Spleen (tissue), 11 donors: ENCODE results near the gene ECEL1. TPM values are rescaled to one million over a fixed set of nuclear protein-coding genes. Genes with fewer than 3 reads are reported as not detected.
"Not testable (repeated sequence)": the region's sequence is repeated elsewhere in the genome, so short reads cannot be mapped to it uniquely, and the experiment has no call there.

Experiments
- DNase-seq: peaks from one replicate; pipeline ENCODE4 v3.0.0-alpha.2; 2020
- H3K27ac ChIP-seq, 8 donors: fragments of 200-600 bp; sonication (generic) in 7 of 8; 1 replicate in 4 of 8; 2 replicates in 4 of 8; pipeline versions ENCODE4 v1.5.0 to v1.8.0; 2016 to 2021; ENCODE audit warnings: inconsistent platforms in 4 of 8, mild to moderate bottlenecking in 4 of 8, moderate library complexity in 1 of 8
- H3K27me3 ChIP-seq, 7 donors: fragments of 200-600 bp; sonication (generic) in 6 of 7; replicated peaks in 1 of 7; 1 replicate in 4 of 7; 2 replicates in 3 of 7; pipeline versions ENCODE4 v1.5.0 to v1.8.0; 2016 to 2021; ENCODE audit warnings: inconsistent platforms in 3 of 7, mild to moderate bottlenecking in 1 of 7
- H3K36me3 ChIP-seq, 6 donors: fragments of 200-600 bp; sonication (generic) in 5 of 6; 1 replicate in 4 of 6; 2 replicates in 2 of 6; pipeline versions ENCODE4 v1.5.0 to v1.8.0; 2016 to 2021; ENCODE audit warnings: inconsistent platforms in 2 of 6
- H3K4me1 ChIP-seq, 6 donors: fragments of 200-600 bp; sonication (generic) in 5 of 6; 1 replicate in 3 of 6; 2 replicates in 3 of 6; pipeline versions ENCODE4 v1.5.0 to v1.8.0; 2016 to 2021; ENCODE audit warnings: inconsistent platforms in 3 of 6
- H3K4me3 ChIP-seq, 8 donors: fragments of 200-600 bp; sonication (generic) in 7 of 8; 1 replicate in 4 of 8; 2 replicates in 4 of 8; pipeline versions ENCODE4 v1.5.0 to v1.8.0; 2016 to 2021; ENCODE audit warnings: inconsistent platforms in 4 of 8, mild to moderate bottlenecking in 4 of 8, moderate library complexity in 2 of 8
- H3K9me3 ChIP-seq, 8 donors: fragments of 200-600 bp; sonication (generic) in 7 of 8; 1 replicate in 4 of 8; 2 replicates in 4 of 8; pipeline versions ENCODE4 v1.5.0 to v1.8.0; 2016 to 2021; ENCODE audit warnings: inconsistent platforms in 4 of 8
- CTCF ChIP-seq, 11 experiments: fragments of 200-600 bp in 7 of 11; fragments of 450-650 bp in 4 of 11; sonication (generic) in 4 of 11; IDR thresholded peaks in 8 of 11; conservative IDR thresholded peaks in 3 of 11; 1 replicate in 7 of 11; 2 replicates in 4 of 11; pipeline versions ENCODE4 v1.4.0 to v1.8.0; 2016 to 2021; ENCODE audit warnings: antibody characterized with exemption in 11 of 11, inconsistent platforms in 4 of 11, mild to moderate bottlenecking in 1 of 11
- POLR2A ChIP-seq, 3 donors: fragments of 450-650 bp; IDR thresholded peaks; one replicate each; pipeline ENCODE4 v1.5.1; 2017; ENCODE audit warnings: antibody characterized with exemption in 3 of 3, mild to moderate bottlenecking in 1 of 3
- POLR2AphosphoS5 ChIP-seq, 3 donors: sonication (generic); formaldehyde crosslinking; IDR thresholded peaks; one replicate each; pipeline ENCODE4 v1.5.1; 2017; ENCODE audit warnings: antibody characterized with exemption in 3 of 3
- WGBS, 5 donors: extraction: QIAGEN DNeasy Blood & Tissue Kit in 3 of 5; methylation state at CpG; one replicate each; pipeline versions ENCODE4 v1.1.5 to v1.1.7; 2013 to 2018; 5-methylcytosine and 5-hydroxymethylcytosine counted together
- intact Hi-C: fragments of 100-400 bp; cut with DNase I; formaldehyde crosslinking; loops from one replicate; pipeline ENCODE4 v1.15.0; 2023; ENCODE audit warnings: low total_unique reads
- polyA plus RNA-seq, 3 donors: library from polyadenylated mRNA; stranded (reverse); fragments of 200-250 nt; gene quantifications; one replicate each; pipeline ENCODE4 v1.2.1, GENCODE V29; 2013
- total RNA-seq, 7 donors: library from RNA; depleted of rRNA in 3 of 7; stranded (reverse); fragments of >200 nt in 3 of 7; fragmentation: NEBNext Ultra II Directional in 4 of 7; extraction: Animal tissue kit (Norgen Biotek cat#: 25700) in 4 of 7; gene quantifications; one replicate each; pipeline versions ENCODE4 v1.1.0 to v1.2.1, GENCODE V29; 2016 to 2021
- donor health status: healthy with polysubstance abuse.
- donor health status: DM: no; HTN: no; CAD: no; lungs with moderate emphysema.
- donor health status: DM: no; HTN: no; CAD: no.
- donor health status: Bipolar disorder and iron deficiency.
- donor health status: healthy.
- donor health status: DM: no; HTN: no; CAD: no.
- donor health status: DM: yes; HTN: yes; CAD: no.

The ECEL1 gene
- total and polyA plus RNA-seq, 10 donors = 0.10 to 23.1 (median 0.32) TPM; not detected in 2

GRCh38 chr2:232456296-232457120 lies 31.1 kb downstream of the ECEL1 start:
- TF ChIP-seq CTCF (IDR thresholded peaks at IDR 0.05 in 8 of 11, conservative IDR thresholded peaks at IDR 0.05 in 3 of 11) = no peak
- TF ChIP-seq POLR2A (IDR thresholded peaks at IDR 0.05) = no peak
- TF ChIP-seq POLR2AphosphoS5 (IDR thresholded peaks at IDR 0.05) = no peak
- DNase-seq = peak; percentile 64
- no peak overlapping the region for H3K27ac ChIP-seq
- H3K36me3 ChIP-seq = no peaks in the 10 kb centered on the region
- H3K27me3 ChIP-seq = peaks cover 0 to 46% (median 14%) of the 10 kb centered on the region in 7 donors
- no peak overlapping the region for H3K4me3 ChIP-seq
- intact Hi-C loops = loop anchor here (10.0 kb wide), 1 partner anchor 68 kb away; the partner anchor contains the start of genes CHRND and PRSS56
- 90 to 93% (median 91%) methylated on average over 19 to 27 of the region's 27 CpGs for WGBS, 5 donors
- no peaks in the 10 kb centered on the region for H3K4me1 ChIP-seq
- H3K9me3 ChIP-seq = no peaks in the 10 kb centered on the region

- H3K4me1 ChIP-seq = no peaks in the 10 kb centered on the region
- 80 to 87% (median 83%) methylated on average over 11 to 14 of the region's 14 CpGs for WGBS, 5 donors
- peaks cover 0 to 46% (median 14%) of the 10 kb centered on the region in 7 donors for H3K27me3 ChIP-seq
- TF ChIP-seq CTCF (IDR thresholded peaks at IDR 0.05 in 8 of 11, conservative IDR thresholded peaks at IDR 0.05 in 3 of 11) (no peak), POLR2A (IDR thresholded peaks at IDR 0.05) (no peak), POLR2AphosphoS5 (IDR thresholded peaks at IDR 0.05) (no peak)
- no peak within 1 kb of the TSS for H3K4me3 ChIP-seq
- intact Hi-C loops = loop anchor here (10.0 kb wide), 1 partner anchor 69 kb away; the partner anchor contains the start of genes CHRND and PRSS56
- peak; percentile 65 for DNase-seq
- no peak within 1 kb of the TSS for H3K27ac ChIP-seq
- no peaks in the 10 kb centered on the region for H3K36me3 ChIP-seq
- no peaks in the 10 kb centered on the region for H3K9me3 ChIP-seq
Observed at GRCh38 chr2:232455426-232456255, 32.0 kb downstream of the ECEL1 start, which contains the start of gene ALPI. Gene ALPI, plus strand, starts transcription at chr2:232456153. Its CDS starts 47 bp downstream, at chr2:232456200.

- H3K27ac ChIP-seq = no peak overlapping the region
- peaks cover 0 to 42% (median 14%) of the 10 kb centered on the region in 7 donors for H3K27me3 ChIP-seq
- TF ChIP-seq POLR2AphosphoS5 (IDR thresholded peaks at IDR 0.05) (no peak), POLR2A (IDR thresholded peaks at IDR 0.05) (no peak), CTCF (IDR thresholded peaks at IDR 0.05 in 8 of 11, conservative IDR thresholded peaks at IDR 0.05 in 3 of 11) (no peak)
- H3K9me3 ChIP-seq = no peaks in the 10 kb centered on the region
- WGBS, 5 donors = 80 to 92% (median 81%) methylated on average over 9 of the region's 9 CpGs
- no peaks in the 10 kb centered on the region for H3K4me1 ChIP-seq
- H3K36me3 ChIP-seq = no peaks in the 10 kb centered on the region
- intact Hi-C loops = loop anchor here (10.0 kb wide), 1 partner anchor 70 kb away; the partner anchor contains the start of genes CHRND and PRSS56
- peak; percentile 39 for DNase-seq
- no peak overlapping the region for H3K4me3 ChIP-seq
Observed at GRCh38 chr2:232454630-232455029, 33.0 kb downstream of the ECEL1 start.

- DNase-seq = peak; percentile 39
- H3K4me1 ChIP-seq = peaks cover 0 to 12% (median 0%) of the 10 kb centered on the region in 6 donors
- WGBS, 5 donors = 79 to 93% (median 86%) methylated on average over 3 of the region's 3 CpGs
Observed at GRCh38 chr2:232451645-232452044, 36.0 kb downstream of the ECEL1 start.

More at GRCh38 chr2:232451645-232452044, 36.0 kb downstream of the ECEL1 start:
- H3K4me3 ChIP-seq, H3K9me3 ChIP-seq, H3K27ac ChIP-seq, H3K36me3 ChIP-seq: not testable (repeated sequence)
- intact Hi-C loops = loop anchor here (10.0 kb wide), 1 partner anchor 73 kb away; the partner anchor contains the start of genes CHRND and PRSS56
- H3K27me3 ChIP-seq = peaks cover 0 to 12% (median 0%) of the 10 kb centered on the region in 7 donors
